Kidney epithelial cell (primary cell): Measurements from ENCODE around the gene CPLANE2. TPM values are rescaled to one million over a fixed set of nuclear protein-coding genes. Genes with fewer than 3 reads are reported as not detected.

Source experiments
- DNase-seq: peaks from one replicate; pipeline ENCODE4 v3.0.0-alpha.2; 2010; ENCODE audit warnings: low read depth
- H3K27me3 ChIP-seq: 2 replicates; pipeline ENCODE4 v1.6.0; 2011; ENCODE audit warnings: low read length; ENCODE audit not compliant: control insufficient read depth, insufficient read depth
- H3K36me3 ChIP-seq: 2 replicates; pipeline ENCODE4 v1.5.1; 2011; ENCODE audit warnings: low read length; ENCODE audit not compliant: control insufficient read depth, insufficient read depth
- H3K4me3 ChIP-seq: 2 replicates; pipeline ENCODE4 v1.5.1; 2011; ENCODE audit warnings: low read depth, mild to moderate bottlenecking, control low read depth, low read length
- CTCF ChIP-seq: IDR thresholded peaks from 2 replicates; pipeline ENCODE4 v1.5.1; 2011; ENCODE audit warnings: mild to moderate bottlenecking, moderate library complexity, low read length, control low read depth, inconsistent platforms; ENCODE audit not compliant: insufficient read depth, poor library complexity, severe bottlenecking
- total RNA-seq: library from RNA; depleted of rRNA; stranded (reverse); fragments of >200 nt; gene quantifications from 2 replicates; pipeline ENCODE4 v1.2.3, GENCODE V29; 2015

CPLANE2 gene
- total RNA-seq, 1 donor from 2014 or later: 3.5 TPM

- TF ChIP-seq CTCF: no peak
- DNase-seq: no peak
- H3K36me3 ChIP-seq: no peaks in the 10 kb centered on the region
- no peak overlapping the region for H3K4me3 ChIP-seq
- no peaks in the 10 kb centered on the region for H3K27me3 ChIP-seq
Measured at GRCh38 chr1:16189921-16190621, 46.9 kb downstream of the CPLANE2 start.

GRCh38 chr1:16189003-16189402 is 48.0 kb downstream of the CPLANE2 start:
- no peak for DNase-seq
- Histone ChIP-seq H3K27me3 (no peaks in the 10 kb centered on the region), H3K36me3 (no peaks in the 10 kb centered on the region), H3K4me3 (no peak overlapping the region)
- TF ChIP-seq CTCF: no peak

DNA sequence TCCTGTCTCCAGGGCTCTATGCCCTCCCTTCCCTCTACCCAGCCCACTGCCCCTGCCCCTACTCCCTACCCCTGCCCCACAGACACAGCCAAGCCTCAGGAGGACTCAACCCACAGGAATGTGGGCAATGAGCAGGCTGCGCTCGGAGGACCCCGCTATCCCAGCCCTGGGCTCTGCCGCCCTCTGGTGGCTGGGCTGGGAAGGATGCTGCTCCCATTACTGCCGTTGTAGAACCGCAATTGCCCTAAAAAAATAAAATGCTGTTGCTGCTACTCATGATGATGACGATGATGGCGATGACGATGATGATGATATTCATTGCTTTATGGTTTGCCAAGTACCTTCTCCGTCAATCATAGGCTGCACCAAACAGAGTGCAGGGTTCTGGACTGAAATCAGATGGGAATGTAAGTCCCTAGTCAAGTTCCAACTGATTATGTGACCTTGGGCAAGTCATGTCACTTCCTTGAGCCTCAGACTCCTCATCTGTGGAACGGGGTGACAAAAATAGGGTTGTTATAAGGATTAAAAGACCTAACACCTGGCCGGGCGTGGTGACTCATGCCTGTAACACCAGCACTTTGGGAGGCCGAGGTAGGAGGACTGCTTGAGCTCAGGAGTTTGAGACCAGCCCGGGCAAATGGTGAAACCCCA is 49.1 kb downstream of the CPLANE2 start:
- no peaks in the 10 kb centered on the region for H3K36me3 ChIP-seq
- peak; percentile 95 for TF ChIP-seq CTCF
- no peak overlapping the region for H3K4me3 ChIP-seq
- H3K27me3 ChIP-seq: no peaks in the 10 kb centered on the region
- DNase-seq: no peak

DNA sequence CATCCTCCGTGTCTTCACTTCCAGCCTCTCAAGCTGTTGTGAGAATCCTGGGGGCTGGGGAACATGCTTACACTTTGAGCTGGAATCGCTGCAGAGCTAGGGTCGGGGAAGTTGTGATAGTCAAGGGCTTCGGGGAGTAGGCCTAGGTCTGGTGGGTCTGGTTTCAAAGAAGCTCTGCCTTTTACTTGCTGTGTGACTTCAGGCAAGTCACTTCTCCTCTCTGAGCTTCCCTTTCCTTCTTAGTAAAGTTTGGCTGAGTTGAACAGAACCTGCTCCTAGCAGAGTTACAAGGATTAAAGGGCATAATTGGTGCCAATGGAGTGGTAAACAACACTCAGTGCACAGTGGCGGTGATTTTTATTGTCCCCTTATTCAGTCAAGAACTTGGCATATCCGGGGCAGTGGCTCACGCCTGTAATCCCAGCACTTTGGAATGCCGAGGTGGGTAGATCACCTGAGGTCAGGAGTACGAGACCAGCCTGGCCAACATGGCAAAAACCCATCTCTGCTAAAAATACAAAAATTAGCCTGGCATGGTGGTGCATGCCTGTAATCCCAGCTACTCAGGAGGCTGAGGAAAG is 50.2 kb downstream of the CPLANE2 start:
- no peak for TF ChIP-seq CTCF
- Histone ChIP-seq H3K36me3 (no peaks in the 10 kb centered on the region), H3K27me3 (no peaks in the 10 kb centered on the region), H3K4me3 (no peak overlapping the region)
- no peak for DNase-seq

DNA sequence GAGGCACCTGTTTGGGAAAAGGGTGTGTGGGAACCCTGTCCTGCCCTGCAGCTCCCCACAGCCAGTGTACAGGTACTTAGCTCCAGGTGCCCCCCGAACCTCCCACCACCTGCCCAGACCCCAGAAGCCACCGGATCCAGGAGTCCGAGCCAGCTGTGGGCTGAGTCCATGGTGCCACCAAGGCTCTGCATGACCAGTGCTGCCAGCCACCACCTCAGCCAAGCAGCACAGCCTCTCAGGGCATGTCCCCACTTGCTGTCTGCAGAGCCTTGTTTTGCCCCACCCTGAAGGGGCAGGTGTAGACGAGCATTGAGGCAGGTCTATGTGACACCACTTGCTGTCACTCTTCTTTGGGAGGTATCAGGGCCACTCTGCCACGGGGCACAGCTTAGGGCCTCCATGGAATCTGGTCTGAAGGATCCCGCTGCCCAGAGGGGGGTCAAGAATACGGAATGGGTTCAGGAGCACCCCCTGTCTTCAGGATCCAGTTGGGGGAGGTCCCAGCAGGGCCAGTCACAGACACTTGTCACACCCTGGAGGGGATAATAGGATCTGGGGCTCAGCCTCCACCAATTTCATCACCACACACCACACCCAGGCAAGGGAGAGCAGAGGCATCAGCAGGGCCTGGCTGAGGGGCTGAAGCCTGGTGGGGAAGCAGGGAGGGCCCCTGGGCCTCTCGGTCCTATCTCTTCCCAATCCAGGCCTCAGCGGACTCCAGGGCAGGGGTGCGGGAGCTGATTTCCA is 52.3 kb downstream of the CPLANE2 start:
- TF ChIP-seq CTCF: no peak
- Histone ChIP-seq H3K27me3 (no peaks in the 10 kb centered on the region), H3K4me3 (no peak overlapping the region), H3K36me3 (no peaks in the 10 kb centered on the region)
- no peak for DNase-seq
